Keratinocyte (primary cell): Measurements from ENCODE around the gene VIPR2. TPM values are rescaled to one million over a fixed set of nuclear protein-coding genes. Genes with fewer than 3 reads are reported as not detected.

ENCODE experiments used
- DNase-seq: peaks from one replicate; pipeline ENCODE4 v3.0.0-alpha.2; 2011; ENCODE audit warnings: low read depth, missing footprints, low spot score
- FAIRE-seq: peaks from 2 replicates; lab custom pipeline; 2011; peaks lifted over from hg19 to GRCh38; lab: Jason Lieb, UNC
- H2AFZ ChIP-seq: 2 replicates; pipeline ENCODE4 v1.6.0; 2012; ENCODE audit warnings: low read length, control low read depth, inconsistent platforms; ENCODE audit not compliant: control insufficient read depth
- H3K27ac ChIP-seq: 2 replicates; pipeline ENCODE4 v1.5.1; 2011; ENCODE audit warnings: low read length; ENCODE audit not compliant: control insufficient read depth, insufficient read depth
- H3K27me3 ChIP-seq: 3 replicates; pipeline ENCODE4 v1.6.0; 2011; ENCODE audit warnings: low read length; ENCODE audit not compliant: control insufficient read depth, insufficient read depth; ENCODE audit errors: extremely low read depth
- H3K36me3 ChIP-seq, 2 experiments: 2 replicates in 1 of 2; 3 replicates in 1 of 2; pipeline ENCODE4 v1.5.1; 2011; ENCODE audit warnings: low read length in 2 of 2, mild to moderate bottlenecking in 1 of 2; ENCODE audit not compliant: control insufficient read depth in 2 of 2, insufficient read depth in 2 of 2; ENCODE audit errors: extremely low read depth in 1 of 2
- H3K4me1 ChIP-seq: 3 replicates; pipeline ENCODE4 v1.5.1; 2011; ENCODE audit warnings: low read length; ENCODE audit not compliant: control insufficient read depth, insufficient read depth; ENCODE audit errors: extremely low read depth
- H3K4me2 ChIP-seq: 3 replicates; pipeline ENCODE4 v1.6.0; 2011; ENCODE audit warnings: low read depth, low read length; ENCODE audit not compliant: control insufficient read depth, insufficient read depth; ENCODE audit errors: extremely low read depth
- H3K4me3 ChIP-seq, 3 experiments: fragments of 200-600 bp in 1 of 3; sonication (generic) in 1 of 3; 2 replicates in 2 of 3; 3 replicates in 1 of 3; pipeline ENCODE4 v1.5.1; 2011 to 2016; ENCODE audit warnings: low read length in 3 of 3, mild to moderate bottlenecking in 3 of 3, control low read depth in 2 of 3, inconsistent platforms in 1 of 3, low read depth in 1 of 3, mixed read lengths in 1 of 3, mixed run types in 1 of 3, moderate library complexity in 1 of 3; ENCODE audit not compliant: control insufficient read depth in 2 of 3, insufficient read depth in 2 of 3; ENCODE audit errors: extremely low read depth in 1 of 3
- H3K79me2 ChIP-seq: 2 replicates; pipeline ENCODE4 v1.6.0; 2012; ENCODE audit warnings: low read length; ENCODE audit not compliant: control insufficient read depth, insufficient read depth
- H3K9ac ChIP-seq: 3 replicates; pipeline ENCODE4 v1.6.0; 2011; ENCODE audit warnings: low read length; ENCODE audit not compliant: control insufficient read depth, insufficient read depth; ENCODE audit errors: extremely low read depth
- H3K9me1 ChIP-seq: 3 replicates; pipeline ENCODE4 v1.6.0; 2011; ENCODE audit warnings: low read length; ENCODE audit not compliant: control insufficient read depth, insufficient read depth; ENCODE audit errors: extremely low read depth
- H3K9me3 ChIP-seq: 2 replicates; pipeline ENCODE4 v1.5.1; 2012; ENCODE audit warnings: low read depth, low read length; ENCODE audit not compliant: control insufficient read depth
- H4K20me1 ChIP-seq: 3 replicates; pipeline ENCODE4 v1.6.0; 2011; ENCODE audit warnings: low read length; ENCODE audit not compliant: control insufficient read depth, insufficient read depth; ENCODE audit errors: extremely low read depth
- EZH2 ChIP-seq: IDR thresholded peaks from one replicate; pipeline ENCODE4 v1.6.1; 2012; ENCODE audit warnings: inconsistent platforms, mild to moderate bottlenecking, low read length, moderate library complexity
- dilution Hi-C: fragments of 300-500 bp; cut with MboI; formaldehyde crosslinking; loops from one replicate; pipeline ENCODE4 v1.7.0; 2020; ENCODE audit warnings: low sequenced_read_pairs; ENCODE audit not compliant: extremely low pct_ligation_motif_present
- polyA plus RNA-seq, 5 experiments: library from polyadenylated mRNA; depleted of rRNA in 3 of 5; stranded (reverse) in 3 of 5; stranded (forward) in 1 of 5; unstranded in 1 of 5; fragments of >200 nt; gene quantifications; 1 replicate in 1 of 5; 2 replicates in 3 of 5; 3 replicates in 1 of 5; pipeline versions ENCODE4 v1.2.1 to v1.2.3, GENCODE V29; 2011 to 2012; ENCODE audit warnings: missing spikeins in 2 of 5, low read depth in 1 of 5, low replicate concordance in 1 of 5
- TF ChIP-seq, protein P1 (sequence below), 3 experiments: IDR thresholded peaks in 1 of 3; conservative IDR thresholded peaks in 1 of 3; optimal IDR thresholded peaks in 1 of 3; 2 replicates in 2 of 3; 3 replicates in 1 of 3; pipeline versions ENCODE3 to v1.5.1; 2011; ENCODE audit warnings: low read length in 3 of 3, mild to moderate bottlenecking in 3 of 3, moderate library complexity in 2 of 3, control low read depth in 1 of 3, inconsistent platforms in 1 of 3; ENCODE audit not compliant: insufficient read depth in 2 of 3; ENCODE audit errors: extremely low read depth in 1 of 3

The VIPR2 gene
- polyA plus RNA-seq, 1 donor (not counting 4 experiments of a cell fraction or from before 2014, with no cell fraction given) = not detected

GRCh38 chr7:159191236-159191635, 46.6 kb upstream of the VIPR2 start:
- Histone ChIP-seq H3K4me3 (no peak overlapping the region), H3K27ac (no peak overlapping the region), H3K79me2 (no peaks in the 10 kb centered on the region), H3K9me1 (no peaks in the 10 kb centered on the region), H3K9ac (no peak overlapping the region), H3K4me2 (no peak overlapping the region), H2AFZ (no peak overlapping the region), H3K27me3 (no peaks in the 10 kb centered on the region), H4K20me1 (no peaks in the 10 kb centered on the region), H3K36me3 (no peaks in the 10 kb centered on the region), H3K4me1 (no peaks in the 10 kb centered on the region), H3K9me3 (peaks cover 2% of the 10 kb centered on the region)
- no peak for TF ChIP-seq EZH2
- TF ChIP-seq, protein P1, sequence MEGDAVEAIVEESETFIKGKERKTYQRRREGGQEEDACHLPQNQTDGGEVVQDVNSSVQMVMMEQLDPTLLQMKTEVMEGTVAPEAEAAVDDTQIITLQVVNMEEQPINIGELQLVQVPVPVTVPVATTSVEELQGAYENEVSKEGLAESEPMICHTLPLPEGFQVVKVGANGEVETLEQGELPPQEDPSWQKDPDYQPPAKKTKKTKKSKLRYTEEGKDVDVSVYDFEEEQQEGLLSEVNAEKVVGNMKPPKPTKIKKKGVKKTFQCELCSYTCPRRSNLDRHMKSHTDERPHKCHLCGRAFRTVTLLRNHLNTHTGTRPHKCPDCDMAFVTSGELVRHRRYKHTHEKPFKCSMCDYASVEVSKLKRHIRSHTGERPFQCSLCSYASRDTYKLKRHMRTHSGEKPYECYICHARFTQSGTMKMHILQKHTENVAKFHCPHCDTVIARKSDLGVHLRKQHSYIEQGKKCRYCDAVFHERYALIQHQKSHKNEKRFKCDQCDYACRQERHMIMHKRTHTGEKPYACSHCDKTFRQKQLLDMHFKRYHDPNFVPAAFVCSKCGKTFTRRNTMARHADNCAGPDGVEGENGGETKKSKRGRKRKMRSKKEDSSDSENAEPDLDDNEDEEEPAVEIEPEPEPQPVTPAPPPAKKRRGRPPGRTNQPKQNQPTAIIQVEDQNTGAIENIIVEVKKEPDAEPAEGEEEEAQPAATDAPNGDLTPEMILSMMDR (optimal IDR thresholded peaks at IDR 0.05 in 1 of 3, IDR thresholded peaks at IDR 0.05 in 1 of 3, conservative IDR thresholded peaks at IDR 0.05 in 1 of 3; ENCODE audit: extremely low read depth in 1 of 3, insufficient read depth in 2 of 3, low read length in 3 of 3) = no peak
- dilution Hi-C loops = no loop called here
- DNase-seq (no peak), FAIRE-seq (no peak)

- no peaks in the 10 kb centered on the region for H3K27me3 ChIP-seq
- TF ChIP-seq EZH2 = no peak
- TF ChIP-seq, protein P1 (optimal IDR thresholded peaks at IDR 0.05 in 1 of 3, IDR thresholded peaks at IDR 0.05 in 1 of 3, conservative IDR thresholded peaks at IDR 0.05 in 1 of 3; ENCODE audit: extremely low read depth in 1 of 3, insufficient read depth in 2 of 3, low read length in 3 of 3) = no peak
- H4K20me1 ChIP-seq = no peaks in the 10 kb centered on the region
- no peak overlapping the region for H3K4me2 ChIP-seq
- DNase-seq (no peak), FAIRE-seq (no peak)
- no peaks in the 10 kb centered on the region for H3K36me3 ChIP-seq
- no peak overlapping the region for H2AFZ ChIP-seq
- H3K27ac ChIP-seq = no peak overlapping the region
- no peaks in the 10 kb centered on the region for H3K4me1 ChIP-seq
- H3K79me2 ChIP-seq = no peaks in the 10 kb centered on the region
- no peak overlapping the region for H3K9ac ChIP-seq
- peaks cover 2% of the 10 kb centered on the region for H3K9me3 ChIP-seq
- dilution Hi-C loops = no loop called here
- H3K4me3 ChIP-seq = no peak overlapping the region
- no peaks in the 10 kb centered on the region for H3K9me1 ChIP-seq
These were observed 43.3 kb upstream of the VIPR2 start for GRCh38 chr7:159188011-159188410.
